Stimulated activated CD8-positive, alpha-beta memory T cell treated with anti-CD3 and anti-CD28 coated beads, Interleukin-12 subunit alpha, Interleukin-12 subunit beta, amount 100 ng/mL, for 4 hours (primary cell): ENCODE measurements around the gene PDZRN3.

ENCODE experiments used
- DNase-seq: peaks from one replicate; pipeline ENCODE4 v3.0.0-alpha.2; 2020; ENCODE audit warnings: low read depth

PDZRN3 gene

DNA sequence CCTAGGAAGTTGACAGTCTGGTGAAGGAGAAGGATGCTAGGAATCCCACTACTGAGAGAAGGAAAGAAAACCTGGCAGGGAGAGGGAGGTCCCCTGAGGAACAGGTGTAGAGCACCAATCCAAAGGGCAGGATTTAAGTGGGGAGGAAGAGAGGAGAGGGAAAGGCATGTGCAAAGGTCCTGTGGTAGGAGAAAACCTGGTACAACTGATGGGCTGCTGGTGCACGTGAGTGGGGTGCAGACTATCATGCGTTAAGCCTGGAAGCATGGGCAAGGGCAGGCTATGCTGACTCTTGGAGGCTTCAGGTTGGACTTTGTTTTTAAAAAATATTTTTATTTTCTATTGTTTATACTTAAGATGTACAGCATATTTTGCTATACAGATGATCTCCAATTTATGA, 209.6 kb downstream of the PDZRN3 start:
- DNase-seq: no peak

DNA sequence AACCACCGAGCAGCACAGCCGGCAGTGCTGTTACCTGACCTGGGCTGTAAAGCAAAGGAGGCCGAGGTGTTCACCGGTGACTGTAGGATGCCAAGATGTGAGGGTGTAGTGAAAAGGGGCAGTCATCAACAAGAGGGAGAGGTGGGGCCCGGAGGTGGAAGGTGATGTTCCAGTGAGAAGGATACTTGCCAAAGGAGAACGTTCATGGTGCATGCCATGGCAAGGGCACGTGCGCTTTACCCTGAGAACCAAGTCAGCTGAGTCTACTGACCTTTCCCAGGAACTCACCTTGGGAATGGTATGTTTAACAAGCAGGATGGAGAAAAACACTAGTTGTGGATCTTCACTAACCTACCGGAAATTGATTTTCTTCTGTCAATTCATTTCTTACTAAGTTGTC, 211.1 kb downstream of the PDZRN3 start:
- no peak for DNase-seq

DNA sequence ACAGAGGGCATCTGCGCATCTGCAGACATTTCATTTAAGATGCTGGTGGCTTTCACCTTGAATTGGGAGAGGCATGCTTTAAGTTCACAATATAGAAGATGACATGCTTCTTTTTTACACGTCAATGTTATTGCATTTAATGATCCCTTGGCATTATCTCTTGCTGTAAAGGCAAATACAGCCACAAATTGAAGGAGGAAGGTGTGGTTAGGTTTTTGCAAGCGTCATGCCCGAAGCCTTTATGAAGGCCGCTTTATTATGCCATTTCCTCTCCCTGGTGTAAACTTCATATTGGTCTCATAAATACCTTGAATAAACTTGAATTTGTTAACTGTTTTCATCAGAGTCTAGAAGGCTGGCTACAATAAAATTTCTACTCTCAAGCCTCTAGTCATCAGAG, 212.7 kb downstream of the PDZRN3 start:
- no peak for DNase-seq

DNA sequence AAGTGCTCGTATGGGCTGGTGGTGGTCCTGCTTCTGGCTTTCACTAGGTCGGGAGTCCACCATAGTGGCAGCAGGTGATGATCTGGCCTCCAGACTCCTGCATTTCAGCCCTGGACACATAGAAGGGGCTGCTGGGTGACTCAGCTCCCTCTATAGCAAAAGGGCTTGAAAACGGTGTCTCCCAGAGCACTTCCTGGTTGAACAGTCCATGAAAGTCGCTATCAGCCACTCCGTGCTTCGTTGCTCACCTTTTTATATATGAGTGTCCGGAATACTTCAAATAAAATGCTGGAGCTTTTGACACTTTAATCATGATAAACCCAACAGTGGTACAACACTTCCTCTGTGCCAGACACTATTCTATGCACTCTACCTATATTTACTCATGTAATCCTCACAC, 213.2 kb downstream of the PDZRN3 start:
- DNase-seq: no peak

DNA sequence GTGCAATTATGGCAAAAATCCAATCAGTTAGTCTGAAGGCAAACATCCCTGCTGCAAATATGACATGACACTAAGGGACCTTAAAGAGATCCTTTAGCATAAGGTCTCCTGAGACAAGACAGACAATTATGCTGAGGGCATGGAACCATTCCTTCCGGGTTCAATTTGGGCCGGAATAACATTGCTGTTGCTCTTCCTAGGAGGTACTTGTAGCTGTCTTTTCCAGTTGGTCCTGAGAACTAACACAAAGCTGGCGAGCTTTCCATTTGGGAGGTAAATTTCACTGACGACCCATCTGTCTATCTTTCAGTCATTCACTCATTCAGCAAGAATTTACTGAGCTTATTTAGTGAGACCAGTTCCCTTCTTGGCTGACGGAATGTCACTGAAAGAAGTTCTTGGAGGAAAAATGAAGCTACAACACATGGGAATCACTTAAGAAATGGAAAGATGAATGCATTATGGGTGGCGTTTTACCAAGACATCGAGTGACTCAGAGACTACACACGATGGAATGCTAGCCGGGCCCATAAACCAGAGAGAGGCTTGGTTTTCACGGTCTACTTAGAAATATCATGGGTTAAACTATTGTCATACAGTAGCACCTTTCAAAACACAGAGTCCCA, 215.5 kb downstream of the PDZRN3 start:
- no peak for DNase-seq

DNA sequence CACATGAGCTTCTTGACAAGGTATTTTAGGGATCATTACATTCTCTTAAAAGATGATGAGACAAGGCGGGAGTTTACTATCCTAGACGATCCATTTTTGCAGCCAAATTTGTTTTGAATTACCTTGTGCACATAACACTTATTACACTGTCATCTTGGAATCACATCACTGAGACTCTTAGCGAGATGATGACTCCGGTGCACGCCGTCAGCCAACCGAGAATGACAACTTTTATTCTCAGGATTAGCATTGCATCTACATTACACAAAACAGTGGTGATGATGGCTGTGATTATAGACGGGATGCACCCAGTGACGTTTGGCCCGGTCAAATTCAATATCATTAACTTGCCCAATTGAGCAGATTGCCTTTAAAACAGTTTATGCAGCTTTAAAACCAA, 216.1 kb downstream of the PDZRN3 start:
- no peak for DNase-seq

DNA sequence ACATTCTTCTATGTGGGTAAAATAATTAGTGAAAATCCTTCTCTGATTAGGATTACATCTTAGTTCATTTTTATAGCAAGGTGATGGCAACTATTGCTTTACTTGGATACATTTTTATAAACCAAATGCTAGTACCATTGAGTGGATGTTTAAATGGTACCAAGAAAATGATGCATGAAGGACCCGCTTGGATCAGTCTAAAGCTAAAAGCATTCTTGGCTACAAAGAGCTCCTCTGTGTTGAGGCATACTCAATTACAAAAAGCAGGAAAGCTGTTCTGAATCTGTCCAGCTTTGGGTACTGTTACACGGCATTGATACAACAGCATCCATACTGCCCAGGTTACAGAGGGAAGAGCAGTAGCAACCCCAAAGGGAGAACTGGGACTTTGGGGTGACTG, 217.2 kb downstream of the PDZRN3 start:
- no peak for DNase-seq

DNA sequence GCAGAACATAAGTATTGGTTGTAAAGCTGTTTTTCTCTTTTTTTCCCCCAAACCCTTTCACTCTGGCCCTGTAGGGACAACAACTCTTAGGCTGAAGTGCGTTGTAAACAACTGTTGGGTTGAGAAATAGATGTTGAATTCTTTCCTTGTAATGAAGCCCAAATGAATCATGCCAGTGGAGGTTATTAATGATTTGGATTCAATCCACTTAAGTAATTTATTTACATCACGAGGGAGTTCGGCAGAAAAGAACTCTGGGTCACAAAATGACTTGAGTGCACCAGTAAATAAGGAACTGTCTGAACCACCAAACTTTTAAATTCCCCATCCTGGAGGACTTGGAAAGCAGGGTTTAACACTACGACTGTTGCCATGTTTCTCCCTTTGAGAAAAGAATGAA, 218.9 kb downstream of the PDZRN3 start:
- DNase-seq: no peak

DNA sequence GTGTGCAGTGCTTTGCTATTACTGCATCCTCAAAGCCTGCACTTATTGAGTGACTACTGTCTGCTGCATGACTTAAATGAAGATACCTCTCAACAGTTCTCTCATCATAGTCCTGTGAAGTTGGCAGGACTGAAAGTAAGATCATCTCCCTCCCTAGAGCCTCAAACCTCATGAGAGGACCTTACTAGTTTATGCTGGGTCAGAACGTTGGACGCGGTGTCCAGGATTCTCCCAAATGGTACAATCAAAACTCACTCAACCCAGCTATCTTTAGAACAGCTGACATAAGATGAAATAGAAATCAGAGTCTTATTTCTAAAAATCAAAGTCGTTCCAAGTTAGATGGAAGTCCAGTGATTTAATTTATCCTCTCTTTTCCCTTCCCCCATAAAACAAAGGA, 219.7 kb downstream of the PDZRN3 start:
- DNase-seq: no peak

DNA sequence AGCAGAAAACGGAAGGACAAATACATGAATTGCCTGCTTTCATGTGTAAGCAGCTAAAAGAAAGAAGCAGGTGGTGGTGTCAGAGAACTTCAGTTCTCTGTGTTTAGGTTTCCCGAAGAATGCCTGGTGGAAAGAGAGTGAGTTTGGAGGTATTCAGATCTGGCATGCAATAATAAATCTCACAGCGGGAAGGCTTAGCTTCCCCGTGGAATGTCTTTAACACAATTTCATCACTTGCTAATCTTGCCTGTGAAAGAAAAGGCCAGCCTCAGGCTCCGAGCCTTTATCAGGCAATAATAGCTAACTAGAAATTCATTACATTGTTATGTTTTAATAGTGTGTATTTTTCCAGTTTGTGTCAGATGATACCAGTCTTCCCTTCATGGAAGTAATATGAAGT, 220.3 kb downstream of the PDZRN3 start:
- DNase-seq: no peak

DNA sequence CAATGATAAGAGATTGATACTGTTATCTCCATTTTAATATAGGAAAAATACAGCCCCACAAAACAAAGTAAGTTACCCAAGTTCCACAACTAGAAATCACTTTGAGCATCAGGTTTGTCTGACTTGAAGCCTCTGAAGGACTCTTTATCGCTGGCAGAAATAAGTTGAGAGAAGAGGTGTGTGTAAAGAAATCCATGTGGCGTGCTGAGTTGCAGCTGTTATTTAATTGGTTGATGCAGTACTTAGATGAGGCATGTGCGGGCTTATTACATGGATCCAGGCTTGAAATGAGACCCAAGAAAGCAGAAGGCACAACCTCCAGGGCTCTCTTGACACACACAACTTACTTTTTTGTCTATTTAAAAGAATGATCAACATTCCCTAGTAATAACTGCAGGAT, 221.3 kb downstream of the PDZRN3 start:
- DNase-seq: no peak

DNA sequence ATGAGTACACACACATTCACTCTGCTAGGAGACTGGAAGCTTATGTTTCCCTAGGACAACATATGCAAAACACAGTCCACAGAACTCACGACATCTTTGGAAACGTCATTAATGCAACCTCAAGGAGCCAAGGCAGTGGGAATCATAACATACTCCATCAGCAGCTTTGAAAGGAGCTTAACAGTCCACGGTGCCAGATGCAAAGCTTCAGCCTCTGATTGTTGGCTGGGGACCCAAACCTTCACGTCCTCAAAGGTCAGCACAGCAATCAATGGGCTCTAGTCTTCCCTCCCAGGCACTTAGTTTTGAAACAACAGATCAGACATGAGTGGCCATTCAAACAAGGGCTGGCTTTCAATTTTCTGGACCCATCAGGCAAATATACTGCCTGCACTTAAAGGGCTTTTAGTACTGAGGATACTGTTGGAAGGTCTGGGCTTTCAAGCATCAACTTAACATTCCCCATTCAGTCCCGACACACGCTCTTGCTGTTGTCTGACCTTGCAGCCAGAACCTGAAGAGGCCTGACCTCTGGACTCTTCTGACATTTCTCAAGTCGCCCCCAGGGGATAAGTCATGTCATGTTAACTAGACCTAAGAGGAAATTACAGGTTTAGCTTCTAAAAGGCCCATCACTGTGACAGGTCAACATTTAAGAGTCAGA, 223.0 kb downstream of the PDZRN3 start:
- DNase-seq: no peak

DNA sequence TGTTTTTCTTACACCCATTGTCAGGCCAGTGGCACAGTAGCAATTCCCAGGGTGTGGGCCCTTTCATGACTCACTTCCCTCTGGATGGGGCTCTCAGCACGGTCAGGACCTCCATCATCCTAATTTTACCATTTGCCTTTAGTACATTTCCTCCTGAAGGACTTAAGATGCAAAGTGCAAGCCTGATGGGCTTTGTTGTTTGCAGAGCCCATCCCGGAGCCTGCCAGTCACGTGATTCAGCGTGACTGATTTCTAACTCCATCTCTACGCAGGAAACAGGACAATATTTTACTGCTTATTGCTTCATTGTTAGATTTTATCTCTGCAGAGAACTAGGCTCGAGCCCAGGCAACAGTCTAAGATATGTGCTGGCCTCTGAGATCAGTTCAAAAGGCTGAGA, 223.7 kb downstream of the PDZRN3 start:
- no peak for DNase-seq

DNA sequence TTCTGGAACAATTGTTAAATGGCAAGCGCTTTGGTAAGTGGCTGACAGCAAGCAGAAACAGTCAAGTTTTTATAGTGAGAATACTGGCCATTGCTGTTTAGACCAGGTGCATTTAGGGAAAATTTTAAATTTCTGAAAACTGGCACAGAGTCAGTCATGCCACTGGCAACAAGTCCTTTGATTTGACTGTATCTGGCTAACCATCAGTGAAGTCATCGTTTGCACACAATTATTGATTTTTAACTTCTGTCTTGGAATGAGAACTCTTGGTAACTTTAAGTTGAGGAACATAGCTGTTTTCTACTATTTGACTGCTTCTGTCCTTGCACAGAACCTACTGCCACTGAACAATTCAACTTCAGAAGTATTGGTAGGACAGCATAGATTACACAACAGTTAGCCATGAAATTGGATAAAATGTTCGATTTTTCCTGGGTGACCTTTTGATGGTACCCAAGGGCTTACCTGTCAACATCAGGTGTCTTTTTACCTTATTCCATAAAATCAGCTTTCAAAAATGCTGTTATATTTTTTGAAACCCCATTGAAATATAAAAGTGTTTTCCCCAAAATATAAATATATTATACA, 225.0 kb downstream of the PDZRN3 start:
- DNase-seq: no peak

DNA sequence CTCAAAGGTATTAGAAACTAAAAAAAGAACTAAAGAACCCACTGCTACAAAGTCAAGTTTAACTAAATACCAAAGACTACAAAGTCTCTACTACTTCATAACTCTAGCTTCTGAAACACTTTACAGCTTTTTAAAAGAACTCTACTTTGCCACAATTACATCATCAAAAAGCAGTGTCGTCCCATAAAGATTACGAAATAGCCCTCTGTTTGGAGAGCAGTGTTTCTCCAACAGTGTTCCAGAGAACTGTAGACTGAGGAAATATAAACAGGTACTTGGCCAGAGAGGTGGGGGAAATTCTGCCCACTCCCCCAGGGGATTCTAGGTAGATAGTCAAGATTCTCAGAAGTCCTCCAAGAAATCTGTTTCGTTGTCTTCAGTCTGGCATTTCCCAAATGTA, 225.6 kb downstream of the PDZRN3 start:
- no peak for DNase-seq

DNA sequence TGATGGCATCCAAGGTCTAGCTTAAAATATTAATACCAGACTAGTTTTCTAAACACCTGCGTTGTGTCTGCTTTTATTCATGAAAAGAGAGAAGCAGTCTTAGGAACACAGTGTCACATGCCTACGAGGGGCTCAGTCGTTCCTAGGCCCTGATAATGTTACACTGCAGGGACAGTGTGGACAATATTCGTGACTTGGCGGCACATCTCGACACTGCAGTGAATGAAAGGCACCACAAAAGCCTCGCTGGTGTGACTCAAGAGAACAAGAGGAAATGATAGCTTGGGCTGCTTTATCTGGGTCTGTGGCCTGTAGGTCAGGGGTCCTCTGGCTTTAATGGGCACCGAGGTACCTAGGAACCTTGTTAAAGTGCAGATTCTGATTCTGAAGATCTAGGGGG, 226.7 kb downstream of the PDZRN3 start:
- DNase-seq: no peak

DNA sequence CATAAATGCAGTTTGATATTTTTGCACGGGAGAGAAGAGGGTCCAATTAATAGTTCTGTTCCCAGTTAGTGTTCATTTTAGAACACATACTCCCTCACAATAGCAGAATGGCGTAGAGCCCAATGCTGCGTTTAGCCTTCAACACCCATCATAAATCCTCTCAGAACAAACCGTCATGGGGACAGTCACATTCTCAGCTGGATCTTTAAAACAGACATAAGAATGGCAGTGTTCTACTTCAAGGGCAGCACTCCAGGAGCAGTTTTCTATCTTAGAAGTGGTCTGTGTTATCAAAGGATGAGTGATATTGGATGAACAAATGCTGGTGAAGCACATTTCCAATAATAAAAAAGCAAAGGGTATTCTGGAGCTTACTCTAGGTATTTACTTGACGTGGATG, 230.5 kb downstream of the PDZRN3 start:
- DNase-seq: no peak

DNA sequence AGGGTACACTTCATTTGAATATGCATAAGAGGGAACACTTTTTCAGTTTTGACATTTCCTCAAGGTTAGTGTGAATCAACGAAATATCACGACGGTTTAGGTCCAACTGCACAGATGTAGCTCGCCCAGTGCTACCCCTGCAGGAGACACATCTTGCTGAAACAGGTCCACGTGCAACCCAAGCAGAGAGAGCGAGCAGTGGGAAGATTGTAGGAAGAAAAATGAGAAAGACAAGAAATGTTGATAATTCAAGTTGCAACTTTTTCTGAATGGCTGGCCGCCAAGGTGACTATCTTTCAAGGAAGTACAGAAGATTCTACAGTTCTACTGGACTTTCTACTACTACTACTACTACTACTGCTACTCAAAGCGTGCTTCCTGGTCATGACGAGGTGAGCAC, 231.7 kb downstream of the PDZRN3 start:
- no peak for DNase-seq

DNA sequence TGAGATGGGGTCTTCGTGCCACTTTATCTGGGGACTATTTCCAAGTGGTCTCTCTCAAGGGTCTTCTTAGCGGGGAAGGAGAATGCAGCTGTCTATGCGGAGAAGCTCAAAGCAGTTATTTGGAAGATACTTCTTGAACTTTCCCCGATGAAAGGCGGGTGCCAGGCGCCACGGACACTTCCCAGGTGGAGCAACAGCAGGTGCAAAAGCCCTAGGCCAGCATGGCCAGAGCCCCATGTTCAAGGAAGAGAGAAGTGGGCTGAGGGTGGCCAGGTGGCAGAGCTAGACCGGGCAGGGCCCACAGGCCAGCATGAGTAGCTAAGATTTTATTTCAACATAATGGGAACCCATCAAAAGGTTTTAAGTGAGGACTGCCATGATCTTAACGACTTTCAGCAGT, 232.8 kb downstream of the PDZRN3 start:
- DNase-seq: no peak

DNA sequence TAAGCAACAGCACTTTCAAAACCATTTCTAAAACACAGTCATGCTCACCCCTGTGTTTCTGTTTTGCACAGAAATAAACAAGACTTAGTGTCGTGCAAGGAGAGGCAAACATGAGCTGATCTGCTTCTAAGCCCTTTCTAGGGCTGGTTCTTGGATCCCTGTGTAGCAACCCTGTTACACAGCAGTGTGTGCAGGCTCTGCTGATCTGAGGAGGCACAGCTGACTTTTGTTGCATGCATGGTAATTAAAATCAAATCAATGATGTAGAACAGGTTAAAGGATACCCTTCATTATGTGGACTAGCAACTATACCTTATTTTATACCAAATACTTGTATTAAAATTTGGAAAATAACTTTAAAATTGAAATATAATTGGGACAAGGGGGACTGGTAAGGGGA, 234.8 kb downstream of the PDZRN3 start:
- no peak for DNase-seq

DNA sequence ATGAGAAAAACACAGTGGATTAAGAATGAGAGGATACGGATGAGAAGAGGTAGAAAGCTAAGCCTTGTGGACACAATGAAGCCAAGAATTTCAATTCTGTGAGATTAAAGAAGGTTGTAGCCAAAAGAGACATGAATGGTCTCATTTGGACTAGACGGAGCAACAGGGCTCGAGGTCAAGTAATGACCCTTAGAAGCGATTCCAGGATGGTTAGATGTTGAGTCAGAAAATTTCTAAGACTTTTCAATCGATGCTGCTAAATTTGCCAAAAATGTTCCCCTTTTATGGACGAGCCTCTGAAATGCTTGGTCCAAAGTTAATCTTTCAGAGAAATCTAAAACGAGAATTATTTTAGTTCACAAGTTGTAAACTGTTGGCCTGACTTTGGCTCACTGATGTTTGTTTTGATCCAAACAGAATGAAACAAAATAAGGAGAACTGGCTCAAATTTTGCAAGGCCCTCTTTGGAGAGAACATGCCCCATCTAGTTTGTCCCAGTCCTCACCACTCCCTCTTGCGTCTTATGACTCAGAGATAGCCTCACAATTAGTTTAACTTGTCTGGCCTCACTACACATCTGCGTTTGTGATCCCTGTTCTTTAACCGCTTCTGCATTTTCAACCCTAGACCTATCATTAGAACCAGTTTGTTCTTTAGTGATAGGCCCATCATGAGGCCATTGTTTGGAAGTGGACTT, 235.5 kb downstream of the PDZRN3 start:
- DNase-seq: no peak

DNA sequence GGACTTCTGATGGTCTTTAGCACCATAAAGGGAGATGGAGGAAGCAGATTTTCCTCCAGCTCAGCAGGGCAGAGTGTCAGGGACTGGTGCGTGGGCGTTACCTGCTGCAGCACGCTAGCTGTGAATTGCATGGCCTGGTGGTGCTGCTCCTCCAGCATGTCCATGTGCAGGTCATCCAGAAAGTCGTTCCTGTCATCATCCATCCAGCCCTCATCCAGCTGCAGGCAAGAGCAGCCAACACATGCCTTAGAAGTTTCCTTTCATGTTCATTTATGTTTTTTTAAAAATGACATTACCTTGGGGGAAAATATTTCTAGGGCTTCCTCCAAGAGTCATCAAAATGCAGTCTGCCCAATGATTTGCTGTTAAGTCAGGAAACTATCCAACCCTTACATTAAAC, 239.2 kb downstream of the PDZRN3 start:
- no peak for DNase-seq
